Mesenchymal stem cell (in vitro differentiated cells and primary cell): ENCODE results near the gene MLF2.
A peak's percentile ranks its signal among the peaks of the same experiment; 100 is the strongest.

Source experiments
- DNase-seq: peaks from one replicate; pipeline ENCODE4 v3.0.0-alpha.2; 2013
- H2AFZ ChIP-seq: one replicate; pipeline ENCODE4 v1.6.1; 2013; ENCODE audit warnings: low read depth, mild to moderate bottlenecking, control low read depth, inconsistent platforms, low read length, moderate library complexity
- H2AK5ac ChIP-seq: 2 replicates; pipeline ENCODE4 v1.6.1; 2013; ENCODE audit warnings: low read length, moderate library complexity, mild to moderate bottlenecking, inconsistent platforms; ENCODE audit not compliant: severe bottlenecking
- H2BK120ac ChIP-seq: one replicate; pipeline ENCODE4 v1.6.1; 2013; ENCODE audit warnings: low read depth, mild to moderate bottlenecking, inconsistent platforms, low read length, moderate library complexity
- H2BK12ac ChIP-seq, 2 experiments: one replicate each; pipeline ENCODE4 v1.6.1; 2013; ENCODE audit warnings: inconsistent platforms in 2 of 2, low read length in 2 of 2, mild to moderate bottlenecking in 2 of 2, moderate library complexity in 2 of 2, control low read depth in 1 of 2
- H2BK15ac ChIP-seq: one replicate; pipeline ENCODE4 v1.6.1; 2013; ENCODE audit warnings: mild to moderate bottlenecking, low read depth, inconsistent platforms; ENCODE audit not compliant: poor library complexity, severe bottlenecking
- H2BK5ac ChIP-seq: 2 replicates; pipeline ENCODE4 v1.6.1; 2013; ENCODE audit warnings: low read depth, mild to moderate bottlenecking, low read length, control low read depth, inconsistent platforms; ENCODE audit not compliant: poor library complexity, severe bottlenecking
- H3K14ac ChIP-seq, 2 experiments: one replicate each; pipeline ENCODE4 v1.6.1; 2013; ENCODE audit warnings: inconsistent platforms in 2 of 2, low read length in 2 of 2, control low read depth in 1 of 2, mild to moderate bottlenecking in 1 of 2, moderate library complexity in 1 of 2
- H3K18ac ChIP-seq, 2 experiments: one replicate each; pipeline ENCODE4 v1.6.1; 2013; ENCODE audit warnings: inconsistent platforms in 2 of 2, low read length in 2 of 2, control low read depth in 1 of 2, low read depth in 1 of 2, mild to moderate bottlenecking in 1 of 2
- H3K23ac ChIP-seq, 2 experiments: one replicate each; pipeline ENCODE4 v1.6.1; 2013; ENCODE audit warnings: inconsistent platforms in 2 of 2, low read length in 2 of 2, mild to moderate bottlenecking in 2 of 2, moderate library complexity in 2 of 2, control low read depth in 1 of 2
- H3K27ac ChIP-seq: 2 replicates; pipeline ENCODE4 v1.5.1; 2013; ENCODE audit warnings: mild to moderate bottlenecking, moderate library complexity, low read length, control low read depth, inconsistent platforms; ENCODE audit not compliant: poor library complexity, severe bottlenecking
- H3K27me3 ChIP-seq, 2 experiments: 2 replicates each; pipeline versions ENCODE4 v1.6.1 to v1.7.0; 2013; ENCODE audit warnings: low read length in 2 of 2, mild to moderate bottlenecking in 2 of 2, moderate library complexity in 2 of 2, control low read depth in 1 of 2, inconsistent platforms in 1 of 2; ENCODE audit not compliant: control insufficient read depth in 1 of 2, insufficient read depth in 1 of 2
- H3K36me3 ChIP-seq, 2 experiments: 2 replicates each; pipeline versions ENCODE4 v1.6.1 to v1.7.0; 2013; ENCODE audit warnings: low read length in 2 of 2, control low read depth in 1 of 2, inconsistent platforms in 1 of 2, low read depth in 1 of 2, mild to moderate bottlenecking in 1 of 2; ENCODE audit not compliant: insufficient read depth in 2 of 2, control insufficient read depth in 1 of 2
- H3K4ac ChIP-seq, 2 experiments: one replicate each; pipeline ENCODE4 v1.6.1; 2013; ENCODE audit warnings: inconsistent platforms in 2 of 2, low read length in 2 of 2, mild to moderate bottlenecking in 2 of 2, moderate library complexity in 2 of 2, control low read depth in 1 of 2, low read depth in 1 of 2
- H3K4me1 ChIP-seq: 2 replicates; pipeline ENCODE4 v1.6.1; 2013; ENCODE audit warnings: low read depth, low read length, control low read depth; ENCODE audit not compliant: control insufficient read depth, insufficient read depth
- H3K4me2 ChIP-seq: 2 replicates; pipeline ENCODE4 v1.6.1; 2013; ENCODE audit warnings: low read length, mild to moderate bottlenecking, inconsistent platforms; ENCODE audit not compliant: poor library complexity, severe bottlenecking
- H3K4me3 ChIP-seq, 2 experiments: 2 replicates each; pipeline versions ENCODE4 v1.5.1 to v1.7.0; 2013; ENCODE audit warnings: low read length in 2 of 2, mild to moderate bottlenecking in 2 of 2, control low read depth in 1 of 2, low read depth in 1 of 2; ENCODE audit not compliant: insufficient read depth in 1 of 2
- H3K79me1 ChIP-seq: replicated peaks from 2 replicates; pipeline ENCODE4 v1.6.1; 2013; ENCODE audit warnings: mild to moderate bottlenecking, control low read depth, low read length, inconsistent platforms; ENCODE audit not compliant: poor library complexity, severe bottlenecking
- H3K9ac ChIP-seq: 2 replicates; pipeline ENCODE4 v1.7.0; 2013; ENCODE audit warnings: mild to moderate bottlenecking, low read length, moderate library complexity
- H3K9me3 ChIP-seq: 2 replicates; pipeline ENCODE4 v1.7.0; 2013; ENCODE audit warnings: mild to moderate bottlenecking, low read length; ENCODE audit not compliant: control insufficient read depth
- H4K8ac ChIP-seq: one replicate; pipeline ENCODE4 v1.6.1; 2013; ENCODE audit warnings: inconsistent platforms, mild to moderate bottlenecking, low read length, moderate library complexity
- H4K91ac ChIP-seq: one replicate; pipeline ENCODE4 v1.6.1; 2013; ENCODE audit warnings: mild to moderate bottlenecking, low read length, inconsistent platforms
- WGBS: methylation state at CpG from one replicate; pipeline ENCODE4 v1.1.7; 2013; ENCODE audit warnings: mixed read lengths; 5-methylcytosine and 5-hydroxymethylcytosine counted together

MLF2 gene

GRCh38 chr12:6788972-6789924 is 36.3 kb upstream of the MLF2 start, which contains the start of gene CD4:
CD4 (plus strand) TSS chr12:6789528; CDS start chr12:6800139, 10,611 bp downstream.
- no peak within 1 kb of the TSS for H2BK5ac ChIP-seq
- no peaks in the 10 kb centered on the region for H3K9me3 ChIP-seq
- H2BK15ac ChIP-seq = peak within 1 kb of the TSS; percentile 33
- no peak within 1 kb of the TSS for H3K27ac ChIP-seq
- H3K79me1 ChIP-seq = no peaks in the 10 kb centered on the region
- H3K4me3 ChIP-seq = no peak within 1 kb of the TSS
- H3K9ac ChIP-seq = no peak within 1 kb of the TSS
- H3K4ac ChIP-seq = no peak within 1 kb of the TSS
- no peak within 1 kb of the TSS for H2BK120ac ChIP-seq
- peak within 1 kb of the TSS; percentile 46 for H2AFZ ChIP-seq
- peak within 1 kb of the TSS; percentile 4 for H4K8ac ChIP-seq
- H3K14ac ChIP-seq = peak within 1 kb of the TSS in 1 of 2 experiments; percentile 41
- H2AK5ac ChIP-seq = no peak within 1 kb of the TSS
- H3K4me1 ChIP-seq = peaks cover 11% of the 10 kb centered on the region
- no peak within 1 kb of the TSS for H3K23ac ChIP-seq
- no peak within 1 kb of the TSS for H3K4me2 ChIP-seq
- no peak within 1 kb of the TSS for H4K91ac ChIP-seq
- H2BK12ac ChIP-seq = no peak within 1 kb of the TSS
- H3K18ac ChIP-seq = peak within 1 kb of the TSS in 1 of 2 experiments; percentile 48
- H3K27me3 ChIP-seq = peaks cover 5 to 23% of the 10 kb centered on the region in 2 experiments
- WGBS = 73% methylated on average over 18 of the region's 18 CpGs
- no peaks in the 10 kb centered on the region for H3K36me3 ChIP-seq
- no peak for DNase-seq

- H3K4me1 ChIP-seq = peaks cover 4% of the 10 kb centered on the region
- H3K9me3 ChIP-seq = no peaks in the 10 kb centered on the region
- no peak overlapping the region for H3K4me2 ChIP-seq
- no peak overlapping the region for H3K14ac ChIP-seq
- no peaks in the 10 kb centered on the region for H3K36me3 ChIP-seq
- no peak for DNase-seq
- H2BK12ac ChIP-seq = no peak overlapping the region
- H2AK5ac ChIP-seq = no peak overlapping the region
- H3K4me3 ChIP-seq = no peak overlapping the region
- H3K18ac ChIP-seq = no peak overlapping the region
- no peak overlapping the region for H4K8ac ChIP-seq
- no peak overlapping the region for H2BK120ac ChIP-seq
- no peak overlapping the region for H3K9ac ChIP-seq
- H2BK5ac ChIP-seq = no peak overlapping the region
- H3K27ac ChIP-seq = no peak overlapping the region
- no peak overlapping the region for H2BK15ac ChIP-seq
- 96% methylated on average over 5 of the region's 5 CpGs for WGBS
- no peak overlapping the region for H3K4ac ChIP-seq
- H3K23ac ChIP-seq = no peak overlapping the region
- no peak overlapping the region for H2AFZ ChIP-seq
- H3K79me1 ChIP-seq = no peaks in the 10 kb centered on the region
- peaks cover 0 to 15% of the 10 kb centered on the region in 2 experiments for H3K27me3 ChIP-seq
- no peak overlapping the region for H4K91ac ChIP-seq
These were observed 34.4 kb upstream of the MLF2 start for GRCh38 chr12:6787309-6787708.

GRCh38 chr12:6786416-6787094 is 33.6 kb upstream of the MLF2 start:
- no peak overlapping the region for H3K23ac ChIP-seq
- peaks cover 0 to 9% of the 10 kb centered on the region in 2 experiments for H3K27me3 ChIP-seq
- H2BK5ac ChIP-seq = no peak overlapping the region
- no peak overlapping the region for H2BK15ac ChIP-seq
- H3K4me2 ChIP-seq = no peak overlapping the region
- H3K18ac ChIP-seq = no peak overlapping the region
- no peaks in the 10 kb centered on the region for H3K9me3 ChIP-seq
- no peaks in the 10 kb centered on the region for H3K79me1 ChIP-seq
- no peak overlapping the region for H4K91ac ChIP-seq
- no peak overlapping the region for H3K27ac ChIP-seq
- no peak overlapping the region for H2AK5ac ChIP-seq
- no peak for DNase-seq
- H4K8ac ChIP-seq = no peak overlapping the region
- H2BK120ac ChIP-seq = no peak overlapping the region
- 68% methylated on average over 4 of the region's 9 CpGs for WGBS
- H3K4me1 ChIP-seq = peaks cover 4% of the 10 kb centered on the region
- H3K36me3 ChIP-seq = no peaks in the 10 kb centered on the region
- no peak overlapping the region for H3K9ac ChIP-seq
- H2BK12ac ChIP-seq = no peak overlapping the region
- no peak overlapping the region for H2AFZ ChIP-seq
- H3K4ac ChIP-seq = no peak overlapping the region
- H3K14ac ChIP-seq = no peak overlapping the region
- no peak overlapping the region for H3K4me3 ChIP-seq

- no peak for DNase-seq
- WGBS = 58% methylated on average over 4 of the region's 5 CpGs
- H3K9ac ChIP-seq = no peak overlapping the region
These were observed 31.8 kb upstream of the MLF2 start for GRCh38 chr12:6784761-6785160.

More at GRCh38 chr12:6784761-6785160, 31.8 kb upstream of the MLF2 start:
- Histone ChIP-seq H4K91ac (no peak overlapping the region), H2BK120ac (no peak overlapping the region), H3K27ac (no peak overlapping the region), H3K18ac (no peak overlapping the region), H3K4ac (no peak overlapping the region), H3K27me3 (peaks cover 0 to 5% of the 10 kb centered on the region in 2 experiments), H3K14ac (no peak overlapping the region), H3K23ac (no peak overlapping the region), H3K4me3 (no peak overlapping the region), H2BK5ac (no peak overlapping the region), H4K8ac (peak overlapping the region; percentile 40), H2BK15ac (no peak overlapping the region), H3K9me3 (no peaks in the 10 kb centered on the region), H3K36me3 (no peaks in the 10 kb centered on the region), H2AK5ac (no peak overlapping the region), H2AFZ (no peak overlapping the region), H2BK12ac (no peak overlapping the region), H3K4me2 (no peak overlapping the region), H3K79me1 (no peaks in the 10 kb centered on the region), H3K4me1 (peaks cover 4% of the 10 kb centered on the region)
